Right lobe of liver (tissue), 4 donors: Measurements from ENCODE around the gene DCLRE1A.

Experiments
- CTCF ChIP-seq, 4 donors: fragments of 200-600 bp in 3 of 4; fragments of 450-650 bp in 1 of 4; IDR thresholded peaks; one replicate each; pipeline versions ENCODE4 v1.5.1 to v1.8.0; 2016 to 2022; ENCODE audit warnings: antibody characterized with exemption in 4 of 4, mild to moderate bottlenecking in 2 of 4
- POLR2A ChIP-seq: fragments of 450-650 bp; IDR thresholded peaks from one replicate; pipeline ENCODE4 v1.6.1; 2017; ENCODE audit warnings: antibody characterized with exemption, mild to moderate bottlenecking
- donor health status: DM: no; HTN: no; CAD: no.
- donor health status: DM: no; HTN: no; CAD: no.
- donor health status: DM: no; HTN: yes; CAD: no.

DNA sequence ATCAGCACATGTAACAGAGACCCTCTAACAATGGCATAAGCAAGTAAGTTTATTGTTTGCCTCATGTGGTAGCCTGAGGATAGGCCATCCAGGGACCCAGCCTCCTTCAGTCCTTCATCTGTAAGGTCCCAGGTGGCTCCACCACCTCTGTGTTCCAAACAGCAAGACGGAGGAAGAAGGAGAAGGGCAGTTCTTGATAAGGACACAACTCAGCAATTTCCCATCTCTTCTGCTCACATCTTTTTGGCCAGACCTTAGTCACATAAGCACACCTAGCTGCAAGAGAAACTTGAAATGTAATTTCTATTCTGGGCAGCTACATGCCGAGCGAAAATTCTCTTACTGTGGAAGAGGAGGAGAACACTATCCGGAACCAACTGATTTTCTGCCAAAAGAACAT is 33.9 kb downstream of the DCLRE1A start:
- TF ChIP-seq CTCF (IDR thresholded peaks at IDR 0.05) (no peak), POLR2A (no peak)
